Non-pigmented ciliary epithelial cell (primary cell): ENCODE measurements around the gene AOPEP.

Experiments
- DNase-seq: peaks from one replicate; pipeline ENCODE4 v3.0.0-alpha.2; 2010; ENCODE audit warnings: low read depth

The AOPEP gene

GRCh38 chr9:95097279-95097678, 370.8 kb downstream of the AOPEP start:
- no peak for DNase-seq

GRCh38 chr9:95098391-95098921, 372.0 kb downstream of the AOPEP start:
- DNase-seq = no peak

GRCh38 chr9:95099321-95100070, 373.0 kb downstream of the AOPEP start:
- DNase-seq = no peak

GRCh38 chr9:95100071-95100627, 373.6 kb downstream of the AOPEP start:
- no peak for DNase-seq

GRCh38 chr9:95101326-95101725, 374.8 kb downstream of the AOPEP start:
- DNase-seq = no peak

- DNase-seq = no peak
These were observed 375.5 kb downstream of the AOPEP start for GRCh38 chr9:95102001-95102433.

- DNase-seq = no peak
These were observed 376.1 kb downstream of the AOPEP start for GRCh38 chr9:95102572-95102971.

- DNase-seq = no peak
These were observed 376.8 kb downstream of the AOPEP start for GRCh38 chr9:95103281-95103771.

- DNase-seq = no peak
These were observed 377.5 kb downstream of the AOPEP start for GRCh38 chr9:95103871-95104580.

- DNase-seq = no peak
These were observed 378.1 kb downstream of the AOPEP start for GRCh38 chr9:95104581-95104960.

- DNase-seq = no peak
These were observed 378.5 kb downstream of the AOPEP start for GRCh38 chr9:95104980-95105379.

- no peak for DNase-seq
These were observed 379.2 kb downstream of the AOPEP start for GRCh38 chr9:95105519-95106287.

- DNase-seq = peak; percentile 68
These were observed 380.7 kb downstream of the AOPEP start for GRCh38 chr9:95107001-95107749.

- no peak for DNase-seq
These were observed 381.5 kb downstream of the AOPEP start for GRCh38 chr9:95107976-95108375.

- no peak for DNase-seq
These were observed 382.3 kb downstream of the AOPEP start for GRCh38 chr9:95108777-95109176.

- no peak for DNase-seq
These were observed 383.0 kb downstream of the AOPEP start for GRCh38 chr9:95109456-95109855.

GRCh38 chr9:95110921-95111525, 384.5 kb downstream of the AOPEP start:
- no peak for DNase-seq

- DNase-seq = no peak
These were observed 385.2 kb downstream of the AOPEP start for GRCh38 chr9:95111716-95112115.

- DNase-seq = no peak
These were observed 386.2 kb downstream of the AOPEP start for GRCh38 chr9:95112436-95113280.

GRCh38 chr9:95115104-95115503, 388.6 kb downstream of the AOPEP start:
- DNase-seq = no peak
